ENCODE data around the gene PCTP.

Gene PCTP

DNA sequence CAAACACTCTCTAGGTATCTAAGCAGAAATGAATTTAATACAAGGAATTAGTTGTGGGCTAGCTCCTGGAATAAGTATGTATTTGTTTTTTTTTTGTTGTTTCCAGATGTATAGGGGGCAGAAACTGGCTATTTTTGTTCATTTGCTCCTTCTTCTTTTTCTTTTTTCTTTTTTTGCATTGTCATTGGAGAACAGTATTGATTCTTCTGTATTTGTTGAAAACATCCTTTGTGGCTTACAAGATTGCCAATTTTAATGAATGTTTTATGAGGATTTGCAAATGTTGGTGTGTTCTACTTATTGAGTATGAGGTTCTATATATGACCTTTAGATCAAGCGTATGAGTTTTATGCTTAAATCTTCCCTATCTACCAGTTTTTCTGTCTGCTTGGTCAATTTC is 5.6 kb upstream of the PCTP start:
- TF ChIP-seq SIN3A (IDR thresholded peaks at IDR 0.05; ENCODE audit: borderline replicate concordance, insufficient read depth, low read length) (no peak), FOXP2 (optimal IDR thresholded peaks at IDR 0.05; ENCODE audit: borderline replicate concordance, extremely low read depth, extremely low read length, insufficient read depth) (no peak), POLR2AphosphoS5 (IDR thresholded peaks at IDR 0.05; ENCODE audit: low read depth, low read length) (no peak), TAF1 (IDR thresholded peaks at IDR 0.05; ENCODE audit: borderline replicate concordance, insufficient read depth, low read length) (no peak)
- TF ChIP-seq, protein P1, sequence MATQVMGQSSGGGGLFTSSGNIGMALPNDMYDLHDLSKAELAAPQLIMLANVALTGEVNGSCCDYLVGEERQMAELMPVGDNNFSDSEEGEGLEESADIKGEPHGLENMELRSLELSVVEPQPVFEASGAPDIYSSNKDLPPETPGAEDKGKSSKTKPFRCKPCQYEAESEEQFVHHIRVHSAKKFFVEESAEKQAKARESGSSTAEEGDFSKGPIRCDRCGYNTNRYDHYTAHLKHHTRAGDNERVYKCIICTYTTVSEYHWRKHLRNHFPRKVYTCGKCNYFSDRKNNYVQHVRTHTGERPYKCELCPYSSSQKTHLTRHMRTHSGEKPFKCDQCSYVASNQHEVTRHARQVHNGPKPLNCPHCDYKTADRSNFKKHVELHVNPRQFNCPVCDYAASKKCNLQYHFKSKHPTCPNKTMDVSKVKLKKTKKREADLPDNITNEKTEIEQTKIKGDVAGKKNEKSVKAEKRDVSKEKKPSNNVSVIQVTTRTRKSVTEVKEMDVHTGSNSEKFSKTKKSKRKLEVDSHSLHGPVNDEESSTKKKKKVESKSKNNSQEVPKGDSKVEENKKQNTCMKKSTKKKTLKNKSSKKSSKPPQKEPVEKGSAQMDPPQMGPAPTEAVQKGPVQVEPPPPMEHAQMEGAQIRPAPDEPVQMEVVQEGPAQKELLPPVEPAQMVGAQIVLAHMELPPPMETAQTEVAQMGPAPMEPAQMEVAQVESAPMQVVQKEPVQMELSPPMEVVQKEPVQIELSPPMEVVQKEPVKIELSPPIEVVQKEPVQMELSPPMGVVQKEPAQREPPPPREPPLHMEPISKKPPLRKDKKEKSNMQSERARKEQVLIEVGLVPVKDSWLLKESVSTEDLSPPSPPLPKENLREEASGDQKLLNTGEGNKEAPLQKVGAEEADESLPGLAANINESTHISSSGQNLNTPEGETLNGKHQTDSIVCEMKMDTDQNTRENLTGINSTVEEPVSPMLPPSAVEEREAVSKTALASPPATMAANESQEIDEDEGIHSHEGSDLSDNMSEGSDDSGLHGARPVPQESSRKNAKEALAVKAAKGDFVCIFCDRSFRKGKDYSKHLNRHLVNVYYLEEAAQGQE (IDR thresholded peaks at IDR 0.05; ENCODE audit: insufficient read depth in 1 of 2, low read depth in 2 of 2, low read length in 2 of 2): no peak

DNA sequence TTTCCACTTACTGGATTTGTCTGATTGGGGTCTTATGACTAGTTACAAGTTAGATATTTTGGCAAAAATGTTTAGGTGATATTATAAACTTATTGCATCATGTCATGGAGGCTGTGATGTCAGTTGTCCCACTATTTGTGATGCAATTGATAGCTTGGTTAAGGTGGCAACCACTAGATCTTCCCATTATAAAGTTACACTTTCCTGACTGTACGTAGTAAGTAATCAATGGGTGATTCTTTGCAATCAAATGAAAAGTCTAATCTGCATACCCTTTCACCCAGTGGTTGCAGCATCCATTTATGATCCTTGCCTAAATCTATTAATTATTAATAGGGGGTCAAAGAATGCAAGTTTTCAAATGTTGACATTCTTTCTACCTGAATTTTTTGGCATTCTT is 4.4 kb upstream of the PCTP start:
- no peak for TF ChIP-seq FOXP2 (optimal IDR thresholded peaks at IDR 0.05; ENCODE audit: borderline replicate concordance, extremely low read depth, extremely low read length, insufficient read depth)
- no peak for TF ChIP-seq TAF1 (IDR thresholded peaks at IDR 0.05; ENCODE audit: borderline replicate concordance, insufficient read depth, low read length)
- TF ChIP-seq POLR2AphosphoS5 (IDR thresholded peaks at IDR 0.05; ENCODE audit: low read depth, low read length): no peak
- TF ChIP-seq, protein P1 (IDR thresholded peaks at IDR 0.05; ENCODE audit: insufficient read depth in 1 of 2, low read depth in 2 of 2, low read length in 2 of 2): no peak
- TF ChIP-seq SIN3A (IDR thresholded peaks at IDR 0.05; ENCODE audit: borderline replicate concordance, insufficient read depth, low read length): no peak

DNA sequence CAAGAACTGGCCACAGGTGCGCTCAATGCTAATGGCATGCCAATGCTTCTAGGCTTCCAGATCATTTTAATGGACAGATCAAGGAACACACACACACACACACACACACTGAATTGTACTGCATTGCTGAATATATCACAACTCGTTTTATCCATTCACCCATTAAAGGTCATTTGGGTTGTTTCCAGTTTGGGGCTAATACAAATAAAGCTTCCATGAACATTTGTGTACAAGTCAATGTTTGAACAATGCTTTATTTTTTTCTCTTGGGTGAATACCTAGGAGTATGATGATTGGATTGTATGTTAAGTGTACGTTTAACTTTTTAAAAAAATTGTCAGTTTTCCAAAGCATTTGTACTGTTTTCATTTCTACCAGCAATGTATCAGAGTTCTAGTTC is 3.6 kb upstream of the PCTP start:
- TF ChIP-seq SIN3A (IDR thresholded peaks at IDR 0.05; ENCODE audit: borderline replicate concordance, insufficient read depth, low read length) (no peak), POLR2AphosphoS5 (IDR thresholded peaks at IDR 0.05; ENCODE audit: low read depth, low read length) (no peak), TAF1 (IDR thresholded peaks at IDR 0.05; ENCODE audit: borderline replicate concordance, insufficient read depth, low read length) (no peak), FOXP2 (optimal IDR thresholded peaks at IDR 0.05; ENCODE audit: borderline replicate concordance, extremely low read depth, extremely low read length, insufficient read depth) (no peak)
- TF ChIP-seq, protein P1 (IDR thresholded peaks at IDR 0.05; ENCODE audit: insufficient read depth in 1 of 2, low read depth in 2 of 2, low read length in 2 of 2): no peak

DNA sequence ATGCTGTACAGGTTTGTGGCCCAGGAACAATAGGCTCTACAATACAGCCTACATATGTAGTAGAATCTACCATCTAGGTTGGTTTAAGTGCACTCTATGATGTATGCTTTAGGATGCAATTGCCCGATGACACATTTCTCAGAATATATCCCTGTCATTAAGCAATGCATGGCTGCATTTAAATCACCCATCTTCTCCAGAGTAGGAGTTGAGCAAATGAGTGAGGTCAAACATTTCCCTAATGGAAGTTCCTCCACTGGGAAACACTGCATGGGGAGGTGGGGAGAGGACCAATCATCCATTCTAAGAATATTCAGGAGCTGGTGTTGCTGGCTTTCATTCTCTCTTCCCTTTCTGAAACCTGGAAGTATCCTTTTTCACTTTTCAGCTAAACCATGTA is 2.0 kb upstream of the PCTP start:
- TF ChIP-seq POLR2AphosphoS5 (IDR thresholded peaks at IDR 0.05; ENCODE audit: low read depth, low read length) (no peak), FOXP2 (optimal IDR thresholded peaks at IDR 0.05; ENCODE audit: borderline replicate concordance, extremely low read depth, extremely low read length, insufficient read depth) (no peak), SIN3A (IDR thresholded peaks at IDR 0.05; ENCODE audit: borderline replicate concordance, insufficient read depth, low read length) (no peak), TAF1 (IDR thresholded peaks at IDR 0.05; ENCODE audit: borderline replicate concordance, insufficient read depth, low read length) (no peak)
- TF ChIP-seq, protein P1 (IDR thresholded peaks at IDR 0.05; ENCODE audit: insufficient read depth in 1 of 2, low read depth in 2 of 2, low read length in 2 of 2): no peak

DNA sequence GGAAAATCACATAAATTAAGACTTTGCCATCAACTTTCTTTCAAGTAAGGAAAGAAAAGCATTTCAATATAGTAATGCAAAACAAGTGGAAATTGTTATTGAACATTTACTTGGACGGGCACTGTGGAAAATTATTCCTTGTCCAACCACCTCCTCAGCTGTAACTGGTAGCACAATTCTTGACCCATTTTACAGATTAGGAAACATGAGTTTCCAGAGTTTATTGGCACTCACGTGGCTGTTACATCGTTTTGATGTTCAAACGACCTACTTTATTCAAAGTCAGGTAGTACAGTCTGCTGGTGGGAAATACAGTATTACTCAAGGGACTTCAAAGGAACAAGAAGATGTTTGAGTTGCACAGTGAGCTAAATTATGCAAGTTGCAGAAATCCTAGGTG is 866 bp upstream of the PCTP start:
- TF ChIP-seq TAF1 (IDR thresholded peaks at IDR 0.05; ENCODE audit: borderline replicate concordance, insufficient read depth, low read length) (no peak), FOXP2 (optimal IDR thresholded peaks at IDR 0.05; ENCODE audit: borderline replicate concordance, extremely low read depth, extremely low read length, insufficient read depth) (no peak), POLR2AphosphoS5 (IDR thresholded peaks at IDR 0.05; ENCODE audit: low read depth, low read length) (no peak)
